ENCODE data around the gene INF2.

Gene INF2

DNA sequence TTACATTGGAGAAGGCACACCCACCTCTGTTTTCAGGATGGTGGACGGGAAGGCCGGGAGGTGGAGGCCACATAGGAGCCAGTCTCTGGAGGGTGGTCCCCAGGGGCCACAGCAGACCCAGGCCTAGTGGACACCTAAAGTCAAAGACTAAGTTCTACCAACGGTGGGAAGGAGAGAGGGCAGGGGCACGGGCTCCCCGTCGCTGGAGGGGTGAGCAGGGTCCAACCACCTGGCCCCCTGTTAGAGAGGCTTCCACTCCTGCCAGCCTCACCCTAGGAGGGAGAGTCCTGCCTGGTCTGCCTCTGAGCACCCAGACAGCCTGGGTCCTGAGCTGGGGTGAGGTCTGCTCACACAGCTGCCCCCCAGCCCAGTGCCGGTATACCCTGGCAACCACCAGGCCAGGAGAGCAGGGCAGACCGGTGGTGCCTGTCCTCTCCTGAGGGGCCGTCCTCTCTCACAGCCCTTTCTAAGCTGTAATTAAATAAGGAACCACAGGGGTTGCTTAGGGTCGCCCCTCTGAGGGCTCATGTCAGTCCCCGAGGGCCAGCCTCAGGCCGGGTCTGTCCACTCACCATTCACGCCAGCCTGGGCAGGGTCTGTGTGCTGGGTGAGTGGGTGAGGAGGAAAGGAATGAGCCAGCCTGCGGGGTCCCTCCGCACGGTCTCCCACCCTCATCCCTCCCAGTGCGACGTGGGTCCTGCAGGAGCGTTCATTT lies 2.3 kb downstream of the INF2 start:
- DNase-seq = no peak

- no peak for DNase-seq
These were observed 3.0 kb downstream of the INF2 start for GRCh38 chr14:104692261-104692938.

DNA sequence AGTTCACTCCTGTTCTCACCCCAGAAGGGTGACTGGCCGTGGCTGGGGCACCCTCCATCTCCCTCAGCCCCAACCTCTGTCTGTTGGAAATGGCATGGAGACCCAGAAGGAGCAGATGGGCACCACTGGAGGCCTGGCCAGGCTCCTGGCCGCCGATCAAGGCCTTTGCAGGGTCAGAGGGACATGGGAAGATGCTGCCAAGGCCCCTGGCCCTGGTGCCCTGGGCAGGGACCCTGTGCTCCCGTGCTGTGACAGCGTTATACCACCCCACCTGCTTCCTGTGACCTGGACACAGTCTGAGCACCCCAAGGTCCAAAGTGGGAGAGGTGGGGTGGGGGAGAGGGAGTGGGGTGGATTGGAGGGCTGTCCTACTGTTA lies 3.5 kb downstream of the INF2 start:
- no peak for DNase-seq

DNA sequence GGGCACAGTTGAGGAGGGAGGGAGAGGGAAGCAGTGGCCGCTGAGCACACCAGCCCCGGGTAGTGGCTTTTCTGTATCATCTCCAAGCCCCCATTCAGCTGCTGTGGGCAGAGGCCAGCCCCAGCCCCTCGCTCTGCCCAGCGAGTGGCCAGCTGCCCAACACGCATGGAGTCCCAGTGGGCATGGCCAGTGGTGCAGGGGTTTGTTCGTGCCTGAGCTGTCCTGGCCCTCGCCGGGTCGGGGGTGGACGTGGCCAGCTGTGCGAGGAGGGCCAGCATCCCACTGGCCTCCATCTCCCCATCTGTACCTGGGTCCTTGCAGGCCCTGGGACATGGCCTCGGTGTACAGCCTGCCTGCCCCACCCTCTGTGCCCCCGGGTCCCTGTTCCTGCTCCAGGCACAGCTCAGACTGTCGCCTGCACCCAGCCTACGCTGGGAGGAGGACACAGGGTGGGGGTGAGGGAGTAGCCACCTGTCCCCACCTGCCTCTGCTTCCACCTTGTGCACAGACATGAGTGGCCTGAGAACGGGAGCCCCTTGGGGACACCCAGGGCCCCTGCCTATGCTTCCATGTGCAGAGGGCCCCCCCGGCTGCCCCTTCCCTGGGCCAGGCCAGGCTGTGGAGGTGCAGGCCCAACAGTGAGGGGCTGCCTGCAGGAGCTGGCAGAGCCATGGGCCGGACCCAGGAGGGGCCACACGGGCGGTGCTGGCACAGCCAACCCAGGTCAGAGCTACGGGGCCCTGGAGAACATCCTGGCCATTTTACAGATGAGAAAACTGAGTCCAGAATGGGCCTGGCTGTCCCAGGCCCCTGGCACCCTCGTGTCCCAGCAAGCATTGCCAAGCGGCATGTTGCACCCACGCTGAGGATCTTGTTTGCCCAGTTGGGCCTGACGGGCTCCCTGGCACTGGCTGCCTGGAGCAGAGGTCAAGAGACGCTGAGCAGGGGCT lies 4.3 kb downstream of the INF2 start:
- no peak for DNase-seq

DNA sequence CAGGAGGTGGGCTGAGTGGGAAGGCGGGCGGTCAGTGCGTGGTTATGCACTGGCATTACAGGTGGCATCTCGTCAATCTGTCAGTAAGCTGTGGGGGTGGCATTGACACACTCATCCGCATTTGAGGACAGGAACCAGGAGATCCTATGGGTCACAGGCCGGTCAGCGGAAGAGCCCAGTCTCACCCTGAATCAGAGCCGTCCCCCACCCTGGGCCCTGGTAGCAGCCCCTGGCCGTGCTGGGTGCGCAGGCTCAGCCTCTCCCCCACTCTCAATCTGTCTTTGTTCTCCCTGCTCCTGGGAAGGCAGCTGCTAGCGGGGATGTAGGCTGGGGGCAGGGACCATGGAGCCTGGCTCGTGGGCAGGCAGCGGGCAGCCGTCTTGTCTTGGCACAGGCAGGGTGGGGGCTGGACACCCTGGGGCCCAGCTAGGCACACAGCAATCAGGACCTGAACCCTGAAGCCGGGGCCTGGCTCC lies 5.1 kb downstream of the INF2 start:
- no peak for DNase-seq

- peak; percentile 46 to 51 for DNase-seq
These were observed 5.7 kb downstream of the INF2 start for GRCh38 chr14:104694991-104695659.

DNA sequence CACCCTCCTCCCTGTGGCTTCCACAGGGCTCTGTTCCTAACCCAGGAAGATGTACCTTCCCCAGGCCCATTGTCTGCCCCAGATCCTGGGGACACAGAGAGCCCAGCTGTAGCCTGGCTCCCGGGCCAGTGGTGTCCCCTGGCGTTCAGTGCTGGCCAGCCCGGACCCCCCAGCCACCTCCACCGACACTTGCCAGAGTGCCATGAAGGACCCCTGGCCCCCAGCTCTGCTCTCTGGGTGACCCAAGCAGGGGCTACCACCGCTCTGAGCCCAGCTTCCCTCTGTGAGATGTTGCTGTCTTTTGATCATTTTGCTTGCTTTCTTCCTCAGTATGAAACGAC lies 6.2 kb downstream of the INF2 start:
- DNase-seq = no peak

- DNase-seq = no peak
These were observed 7.4 kb downstream of the INF2 start for GRCh38 chr14:104696671-104697316.

DNA sequence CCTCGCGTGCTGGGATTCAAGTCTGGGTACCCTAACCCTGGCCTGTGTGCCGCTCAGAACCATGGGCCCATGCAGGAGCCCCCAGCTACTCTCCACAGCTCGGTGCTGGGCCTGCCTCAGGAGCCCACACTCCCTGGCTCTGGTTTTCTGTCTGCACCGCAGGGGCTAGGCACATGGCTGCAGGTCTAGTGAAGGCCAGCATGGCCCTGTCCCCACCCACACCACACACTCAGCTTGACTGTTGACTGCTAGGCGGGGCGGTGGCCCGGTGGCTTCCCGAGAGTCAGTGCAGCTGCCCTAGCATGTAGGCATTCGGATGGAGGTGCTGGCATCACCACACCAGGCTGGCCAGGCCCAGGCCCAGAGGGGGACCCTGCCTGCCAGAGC lies 7.9 kb downstream of the INF2 start:
- no peak for DNase-seq

DNA sequence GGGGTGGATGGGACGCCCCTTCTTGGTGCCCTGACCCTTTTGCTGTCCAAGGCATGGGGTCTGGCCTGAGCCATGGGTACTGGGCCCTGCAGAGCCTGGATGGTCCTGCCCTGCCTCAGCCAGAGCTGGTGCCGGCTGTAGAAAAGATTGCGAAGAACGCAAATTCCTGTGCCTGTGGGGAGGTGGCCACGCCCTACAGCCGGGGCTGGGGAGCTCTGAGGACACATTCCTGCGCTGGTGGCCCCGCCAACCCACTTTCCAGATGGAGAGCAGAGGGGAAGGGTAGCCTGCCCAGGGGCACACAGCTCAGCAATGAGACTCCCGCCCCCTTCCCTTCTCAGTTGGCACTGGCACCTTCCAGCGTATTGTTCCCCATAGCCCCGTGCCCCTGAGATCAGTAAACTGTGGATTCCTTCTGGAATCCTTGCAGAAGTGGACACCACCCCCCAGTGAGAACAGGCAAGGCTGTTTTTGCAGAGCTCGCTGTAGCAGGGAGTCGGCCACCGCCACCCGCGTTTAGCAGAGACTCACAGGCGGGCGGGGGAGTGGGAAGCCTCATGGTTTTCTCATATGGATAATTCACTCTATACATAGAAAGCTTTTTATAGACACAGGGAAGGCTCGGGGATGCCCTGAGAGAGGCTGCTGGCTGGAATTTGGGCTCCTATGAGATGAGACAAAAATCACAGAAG lies 8.6 kb downstream of the INF2 start:
- DNase-seq = no peak

DNA sequence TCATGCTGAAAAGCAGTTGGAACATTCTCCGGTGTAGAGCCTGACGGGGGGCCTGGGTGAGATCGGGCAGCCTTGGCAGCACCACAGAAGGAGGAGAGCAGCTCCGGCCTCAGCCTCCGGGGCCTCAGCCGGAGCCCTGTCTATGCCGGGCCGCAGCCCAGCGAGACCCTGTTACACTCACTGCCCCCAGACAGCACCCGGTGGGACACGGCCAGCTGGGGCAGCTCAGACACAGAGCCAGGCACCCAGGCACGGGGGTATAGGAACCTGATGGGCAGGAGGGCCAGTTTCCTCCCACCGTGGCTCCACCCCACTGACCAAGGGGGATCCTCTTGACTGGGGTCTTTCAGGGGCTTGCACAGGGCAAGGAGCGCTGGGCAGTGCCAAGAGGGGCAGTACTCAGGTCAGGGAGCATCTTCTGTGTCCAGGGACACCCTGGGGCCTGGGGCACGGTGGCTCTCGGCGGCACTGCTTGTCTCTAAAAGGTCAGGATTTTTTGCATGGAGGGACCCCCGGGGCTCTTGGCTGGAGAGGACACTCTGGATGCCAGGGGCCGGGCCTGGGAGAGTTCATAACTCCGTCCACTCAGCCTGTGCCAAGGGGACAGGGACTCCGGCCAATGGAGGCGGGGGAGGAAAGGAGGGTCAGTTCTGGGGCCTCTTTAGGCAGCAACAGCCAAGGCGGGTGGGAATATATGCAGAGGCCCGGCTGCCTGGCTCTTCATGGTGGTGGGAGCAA lies 9.4 kb downstream of the INF2 start:
- no peak for DNase-seq

DNA sequence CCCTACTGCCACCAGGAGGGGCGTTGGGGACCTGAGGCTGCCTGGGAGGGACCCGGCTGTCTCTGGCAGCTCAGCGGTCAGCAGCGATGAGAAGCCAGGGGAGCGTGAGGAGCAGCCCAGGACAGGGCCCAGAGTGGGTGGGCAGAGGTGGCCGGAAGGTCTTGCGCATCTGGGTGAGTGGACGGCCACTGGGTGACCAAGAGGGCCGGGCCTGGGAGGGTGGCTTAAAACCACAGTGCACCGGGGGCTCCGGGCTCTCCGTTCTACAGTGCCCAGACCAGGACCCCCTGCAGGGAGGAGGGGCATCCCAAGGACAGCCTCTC lies 10.0 kb downstream of the INF2 start:
- no peak for DNase-seq

DNA sequence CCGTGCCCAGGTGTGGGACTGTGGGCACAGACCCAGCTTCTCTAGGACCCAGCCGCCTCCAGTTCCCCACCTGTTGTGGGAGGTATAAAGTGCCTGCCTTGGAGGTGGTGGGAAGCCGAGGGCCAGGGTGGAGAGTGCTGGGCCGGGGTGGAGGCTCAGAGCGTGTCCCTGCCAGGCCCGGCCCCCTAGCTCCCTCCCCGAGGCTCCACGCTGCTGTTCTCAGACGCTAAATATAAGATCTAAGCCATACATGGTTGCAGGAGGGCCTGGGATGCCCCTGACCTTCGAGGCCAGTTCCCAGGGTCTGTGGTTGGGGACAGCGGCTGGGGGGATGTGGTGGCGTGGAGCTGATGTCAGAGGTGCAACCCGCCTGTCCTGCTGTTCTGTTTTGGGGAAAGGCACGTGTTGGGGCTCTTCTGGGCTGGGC lies 10.8 kb downstream of the INF2 start:
- DNase-seq = no peak

GRCh38 chr14:104700747-104701217 lies 11.4 kb downstream of the INF2 start:
- no peak for DNase-seq

DNA sequence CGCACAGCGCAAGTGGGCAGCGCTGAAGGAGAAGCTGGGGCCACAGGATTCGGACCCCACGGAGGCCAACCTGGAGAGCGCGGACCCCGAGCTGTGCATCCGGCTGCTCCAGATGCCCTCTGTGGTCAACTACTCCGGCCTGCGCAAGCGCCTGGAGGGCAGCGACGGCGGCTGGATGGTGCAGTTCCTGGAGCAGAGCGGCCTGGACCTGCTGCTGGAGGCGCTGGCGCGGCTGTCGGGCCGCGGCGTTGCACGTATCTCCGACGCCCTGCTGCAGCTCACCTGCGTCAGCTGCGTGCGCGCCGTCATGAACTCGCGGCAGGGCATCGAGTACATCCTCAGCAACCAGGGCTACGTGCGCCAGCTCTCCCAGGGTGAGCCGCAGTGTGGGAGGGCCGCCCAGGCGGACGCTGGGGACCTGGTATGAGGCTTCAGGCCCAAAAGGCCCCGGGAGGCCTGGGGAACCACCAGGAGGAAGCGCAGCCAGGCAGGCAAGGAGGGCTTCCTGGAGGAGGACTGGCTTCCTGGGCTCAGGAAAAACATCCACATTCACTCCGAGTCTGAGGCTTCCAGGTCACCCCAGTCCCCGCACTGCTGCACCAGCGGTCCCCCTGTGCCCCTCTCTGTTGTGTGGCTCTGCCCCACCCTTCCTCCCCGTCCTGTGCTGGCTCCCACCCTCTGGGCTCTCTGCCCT lies 12.1 kb downstream of the INF2 start:
- DNase-seq = no peak

- DNase-seq = no peak
These were observed 12.7 kb downstream of the INF2 start for GRCh38 chr14:104702106-104702505.

- no peak for DNase-seq
These were observed 13.3 kb downstream of the INF2 start for GRCh38 chr14:104702673-104703072.

GRCh38 chr14:104703269-104703668 lies 13.9 kb downstream of the INF2 start:
- no peak for DNase-seq

- no peak for DNase-seq
These were observed 14.8 kb downstream of the INF2 start for GRCh38 chr14:104704252-104704651.

GRCh38 chr14:104705340-104706047 lies 16.1 kb downstream of the INF2 start:
- DNase-seq = no peak

All from CD4-positive, alpha-beta T cell treated with Interleukin-4 for 1 hour (primary cell).